ENCODE data around the gene KCND3.

Gene KCND3

GRCh38 chr1:111909030-111909429, 80.4 kb downstream of the KCND3 start:
- DNase-seq: peak; percentile 77

- DNase-seq: peak; percentile 59
Observed at GRCh38 chr1:111908011-111908621, 81.4 kb downstream of the KCND3 start.

- DNase-seq: peak; percentile 52
Observed at GRCh38 chr1:111907321-111907720, 82.1 kb downstream of the KCND3 start.

- DNase-seq: peak; percentile 68
Observed at GRCh38 chr1:111906816-111907215, 82.7 kb downstream of the KCND3 start.

GRCh38 chr1:111906111-111906510, 83.4 kb downstream of the KCND3 start:
- no peak for DNase-seq

GRCh38 chr1:111904478-111905218, 84.8 kb downstream of the KCND3 start:
- DNase-seq: peak; percentile 71

- DNase-seq: no peak
Observed at GRCh38 chr1:111903871-111904449, 85.5 kb downstream of the KCND3 start.

GRCh38 chr1:111903148-111903870, 86.2 kb downstream of the KCND3 start:
- DNase-seq: peak; percentile 35

GRCh38 chr1:111895469-111895868, 94.0 kb downstream of the KCND3 start:
- peak; percentile 35 for DNase-seq

GRCh38 chr1:111895017-111895416, 94.5 kb downstream of the KCND3 start:
- DNase-seq: no peak

- DNase-seq: no peak
Observed at GRCh38 chr1:111894497-111894896, 95.0 kb downstream of the KCND3 start.

GRCh38 chr1:111891566-111891965, 97.9 kb downstream of the KCND3 start:
- no peak for DNase-seq

- peak; percentile 80 for DNase-seq
Observed at GRCh38 chr1:111888740-111889376, 100.6 kb downstream of the KCND3 start.

- no peak for DNase-seq
Observed at GRCh38 chr1:111887875-111888274, 101.6 kb downstream of the KCND3 start.

- DNase-seq: no peak
Observed at GRCh38 chr1:111887385-111887784, 102.1 kb downstream of the KCND3 start.

GRCh38 chr1:111886741-111887140, 102.7 kb downstream of the KCND3 start:
- DNase-seq: no peak

GRCh38 chr1:111884772-111885443, 104.6 kb downstream of the KCND3 start:
- no peak for DNase-seq

GRCh38 chr1:111882986-111883560, 106.4 kb downstream of the KCND3 start:
- DNase-seq: no peak

- DNase-seq: peak; percentile 93
Observed at GRCh38 chr1:111882559-111882958, 106.9 kb downstream of the KCND3 start.

- peak; percentile 77 for DNase-seq
Observed at GRCh38 chr1:111880881-111881837, 108.3 kb downstream of the KCND3 start.

- DNase-seq: no peak
Observed at GRCh38 chr1:111879081-111879480, 110.4 kb downstream of the KCND3 start.
